DND-41 (cell line): ENCODE data around the gene GNLY.

Source experiments
- ATAC-seq: fragments of 200-7000 bp; cut with Tn5 transposase; 3 replicates; pipeline ENCODE4 v1.9.1; 2021; ENCODE audit warnings: low read depth; ENCODE audit not compliant: insufficient read depth
- DNase-seq: peaks from one replicate; pipeline ENCODE4 v3.0.0-alpha.2; 2020
- H2AFZ ChIP-seq: 2 replicates; pipeline ENCODE4 v1.6.0; 2012; ENCODE audit warnings: low read depth, low read length
- H3K27ac ChIP-seq: 2 replicates; pipeline ENCODE4 v1.5.1; 2012; ENCODE audit warnings: low read length, inconsistent platforms
- H3K27me3 ChIP-seq: fragments of 200-600 bp; sonication (generic); 2 replicates; pipeline ENCODE4 v1.6.0; 2012; ENCODE audit warnings: low read length, mild to moderate bottlenecking, inconsistent platforms; ENCODE audit not compliant: insufficient read depth, poor library complexity
- H3K36me3 ChIP-seq: 2 replicates; pipeline ENCODE4 v1.5.1; 2012; ENCODE audit warnings: low read length, inconsistent platforms; ENCODE audit not compliant: insufficient read depth
- H3K4me1 ChIP-seq: 2 replicates; pipeline ENCODE4 v1.5.1; 2012; ENCODE audit warnings: mild to moderate bottlenecking, low read length; ENCODE audit not compliant: insufficient read depth
- H3K4me2 ChIP-seq: 2 replicates; pipeline ENCODE4 v1.6.0; 2012; ENCODE audit warnings: mild to moderate bottlenecking, moderate library complexity, low read length, inconsistent platforms; ENCODE audit not compliant: insufficient read depth
- H3K4me3 ChIP-seq, 2 experiments: fragments of 200-600 bp in 1 of 2; shearing (Covaris generic) in 1 of 2; 2 replicates each; pipeline ENCODE4 v1.5.1; 2012 to 2016; ENCODE audit warnings: inconsistent platforms in 2 of 2, low read length in 2 of 2, mild to moderate bottlenecking in 2 of 2, low read depth in 1 of 2, moderate library complexity in 1 of 2
- H3K79me2 ChIP-seq: 2 replicates; pipeline ENCODE4 v1.6.0; 2012; ENCODE audit warnings: low read length, inconsistent platforms; ENCODE audit not compliant: insufficient read depth
- H3K9ac ChIP-seq: 2 replicates; pipeline ENCODE4 v1.6.0; 2012; ENCODE audit warnings: low read depth, mild to moderate bottlenecking, inconsistent platforms, low read length, moderate library complexity
- H3K9me3 ChIP-seq: 2 replicates; pipeline ENCODE4 v1.5.1; 2012; ENCODE audit warnings: low read length, moderate library complexity, mild to moderate bottlenecking, inconsistent platforms; ENCODE audit not compliant: insufficient read depth, severe bottlenecking
- H4K20me1 ChIP-seq: 2 replicates; pipeline ENCODE4 v1.6.0; 2012; ENCODE audit warnings: low read length; ENCODE audit not compliant: insufficient read depth
- CTCF ChIP-seq: IDR thresholded peaks from 2 replicates; pipeline ENCODE4 v1.5.1; 2012; ENCODE audit warnings: borderline replicate concordance, low read length, moderate library complexity, mild to moderate bottlenecking; ENCODE audit not compliant: poor library complexity, severe bottlenecking; ENCODE audit errors: extremely low read depth
- EZH2 ChIP-seq: IDR thresholded peaks from 3 replicates; pipeline ENCODE4 v1.6.1; 2012; ENCODE audit warnings: borderline replicate concordance, low read depth, mild to moderate bottlenecking, moderate library complexity, low read length, inconsistent platforms; ENCODE audit not compliant: severe bottlenecking

Gene GNLY

GRCh38 chr2:85717308-85718008 lies 23.3 kb downstream of the GNLY start:
- Histone ChIP-seq H3K27me3 (peaks cover 3% of the 10 kb centered on the region), H3K9me3 (no peaks in the 10 kb centered on the region), H3K27ac (no peak overlapping the region), H3K4me2 (no peak overlapping the region), H3K4me1 (peaks cover 10% of the 10 kb centered on the region), H3K4me3 (no peak overlapping the region), H3K9ac (no peak overlapping the region), H3K36me3 (no peaks in the 10 kb centered on the region), H3K79me2 (no peaks in the 10 kb centered on the region), H4K20me1 (no peaks in the 10 kb centered on the region), H2AFZ (no peak overlapping the region)
- no peak for ATAC-seq
- no peak for TF ChIP-seq EZH2
- TF ChIP-seq CTCF: no peak
- no peak for DNase-seq

- no peak for TF ChIP-seq EZH2
- TF ChIP-seq CTCF: no peak
- Histone ChIP-seq H3K9ac (no peak overlapping the region), H3K36me3 (no peaks in the 10 kb centered on the region), H3K79me2 (no peaks in the 10 kb centered on the region), H2AFZ (no peak overlapping the region), H3K27me3 (peaks cover 3% of the 10 kb centered on the region), H3K4me1 (peaks cover 10% of the 10 kb centered on the region), H4K20me1 (no peaks in the 10 kb centered on the region), H3K9me3 (no peaks in the 10 kb centered on the region), H3K4me3 (no peak overlapping the region), H3K4me2 (no peak overlapping the region), H3K27ac (no peak overlapping the region)
- ATAC-seq: no peak
- no peak for DNase-seq
Measured at GRCh38 chr2:85718009-85718391, 23.8 kb downstream of the GNLY start.

- Histone ChIP-seq H3K4me1 (peaks cover 10% of the 10 kb centered on the region), H3K27ac (no peak overlapping the region), H3K9me3 (no peaks in the 10 kb centered on the region), H4K20me1 (no peaks in the 10 kb centered on the region), H3K27me3 (peaks cover 3% of the 10 kb centered on the region), H3K4me2 (no peak overlapping the region), H3K79me2 (no peaks in the 10 kb centered on the region), H2AFZ (no peak overlapping the region), H3K4me3 (no peak overlapping the region), H3K36me3 (no peaks in the 10 kb centered on the region), H3K9ac (no peak overlapping the region)
- ATAC-seq (no peak), DNase-seq (no peak)
- TF ChIP-seq EZH2: no peak
- no peak for TF ChIP-seq CTCF
Measured at GRCh38 chr2:85718885-85719492, 24.8 kb downstream of the GNLY start.
